A549 (cell line): ENCODE results near the gene TPM2. TPM values are rescaled to one million over a fixed set of nuclear protein-coding genes. Genes with fewer than 3 reads are reported as not detected.
A peak's percentile ranks its signal among the peaks of the same experiment; 100 is the strongest.

Source experiments
- ATAC-seq, 2 experiments: fragments of 200-7000 bp in 1 of 2; fragments of >200 bp in 1 of 2; cut with Nextera tagmentation in 1 of 2; cut with Tn5 transposase in 1 of 2; 3 replicates each; pipeline versions ENCODE4 v1.8.0 to v1.9.1; 2018 to 2020; ENCODE audit warnings: mild to moderate bottlenecking in 1 of 2, moderate library complexity in 1 of 2
- CTCF ChIA-PET: fragments of 300-600 bp; sonication (Branson Sonifier 250); formaldehyde crosslinking; extraction: SDS; loops from one replicate; lab custom pipeline; 2021; ENCODE audit warnings: antibody characterized with exemption, inconsistent platforms; lab: Yijun Ruan, JAX
- POLR2A ChIA-PET: fragments of 350-600 bp; formaldehyde crosslinking; extraction: SDS; loops from one replicate; lab custom pipeline; 2021; ENCODE audit warnings: antibody characterized with exemption, inconsistent platforms; lab: Yijun Ruan, JAX
- DNase-seq, 2 experiments: peaks; one replicate each; pipeline versions ENCODE4 v3.0.0 to v3.0.0-alpha.2; 2011 to 2016; ENCODE audit warnings: low read depth in 1 of 2, low spot score in 1 of 2
- FAIRE-seq: peaks from 2 replicates; lab custom pipeline; 2011; peaks lifted over from hg19 to GRCh38; lab: Jason Lieb, UNC
- H3K27ac ChIP-seq, 2 experiments: fragments of >200 bp; sonication (Bioruptor Twin); formaldehyde crosslinking; 3 replicates each; pipeline ENCODE4 v1.5.1; 2016 to 2017
- H3K4me1 ChIP-seq: fragments of >200 bp; sonication (Bioruptor Twin); formaldehyde crosslinking; 3 replicates; pipeline ENCODE4 v1.6.1; 2016
- H3K4me2 ChIP-seq: fragments of >200 bp; sonication (Bioruptor Twin); formaldehyde crosslinking; 3 replicates; pipeline ENCODE4 v1.6.1; 2016
- H3K4me3 ChIP-seq: fragments of >200 bp; sonication (Bioruptor Twin); formaldehyde crosslinking; 3 replicates; pipeline ENCODE4 v1.5.1; 2016
- H3K9me3 ChIP-seq: fragments of >200 bp; sonication (Bioruptor Twin); formaldehyde crosslinking; 3 replicates; pipeline ENCODE4 v1.6.1; 2016
- BHLHE40 ChIP-seq: IDR thresholded peaks from 2 replicates; pipeline ENCODE4 v1.6.1; 2012; ENCODE audit warnings: low read depth, low read length, inconsistent platforms
- CBX2 ChIP-seq: fragments of 200-600 bp; sonication (generic); IDR thresholded peaks from 2 replicates; pipeline ENCODE4 v1.6.1; 2016; ENCODE audit warnings: low read depth, mild to moderate bottlenecking, borderline replicate concordance
- CBX8 ChIP-seq: fragments of 200-600 bp; sonication (generic); IDR thresholded peaks from 2 replicates; pipeline ENCODE4 v1.6.1; 2016
- CEBPB ChIP-seq, 2 experiments: fragments of >200 bp in 1 of 2; sonication (Bioruptor Twin) in 1 of 2; formaldehyde crosslinking in 1 of 2; IDR thresholded peaks; 2 replicates each; pipeline ENCODE4 v1.6.1; 2012 to 2016
- CTCF ChIP-seq: fragments of >200 bp; sonication (Bioruptor Twin); formaldehyde crosslinking; IDR thresholded peaks from 3 replicates; pipeline ENCODE4 v1.5.1; 2016
- E2F6 ChIP-seq: IDR thresholded peaks from 2 replicates; pipeline ENCODE4 v1.6.1; 2012; ENCODE audit warnings: low read depth, borderline replicate concordance
- EHMT2 ChIP-seq: fragments of 200-600 bp; sonication (generic); IDR thresholded peaks from 2 replicates; pipeline ENCODE4 v1.6.1; 2016; ENCODE audit warnings: antibody characterized with exemption, low read depth, mild to moderate bottlenecking, moderate library complexity
- ELK1 ChIP-seq: fragments of 150-350 bp; IDR thresholded peaks from 2 replicates; pipeline ENCODE4 v1.6.1; 2014; ENCODE audit warnings: low read depth, mild to moderate bottlenecking, low read length
- EP300 ChIP-seq, 2 experiments: fragments of >200 bp; sonication (Bioruptor Twin); formaldehyde crosslinking; IDR thresholded peaks; 2 replicates in 1 of 2; 3 replicates in 1 of 2; pipeline ENCODE4 v1.6.1; 2016 to 2017
- FOSB ChIP-seq: fragments of 250-450 bp; sonication (Bioruptor Pico); IDR thresholded peaks from 2 replicates; pipeline ENCODE4 v1.5.0; 2020; ENCODE audit warnings: mild to moderate bottlenecking, moderate library complexity
- FOXS1 ChIP-seq: fragments of 250-450 bp; sonication (Bioruptor Pico); IDR thresholded peaks from 2 replicates; pipeline ENCODE4 v1.5.0; 2020; ENCODE audit warnings: mild to moderate bottlenecking, moderate library complexity
- GATA3 ChIP-seq: IDR thresholded peaks from 2 replicates; pipeline ENCODE4 v1.6.1; 2012; ENCODE audit warnings: borderline replicate concordance
- HDAC2 ChIP-seq: fragments of 200-600 bp; sonication (generic); IDR thresholded peaks from 2 replicates; pipeline ENCODE4 v1.6.1; 2016
- HOXA7 ChIP-seq: fragments of 250-450 bp; sonication (Bioruptor Pico); IDR thresholded peaks from 2 replicates; pipeline ENCODE4 v1.5.0; 2020; ENCODE audit warnings: mild to moderate bottlenecking, moderate library complexity
- HOXB5 ChIP-seq: fragments of 250-450 bp; sonication (Bioruptor Pico); IDR thresholded peaks from 2 replicates; pipeline ENCODE4 v1.5.0; 2020; ENCODE audit warnings: mild to moderate bottlenecking, moderate library complexity
- JUN ChIP-seq, 2 experiments: fragments of >200 bp; sonication (Bioruptor Twin); formaldehyde crosslinking; IDR thresholded peaks; 2 replicates in 1 of 2; 3 replicates in 1 of 2; pipeline ENCODE4 v1.6.1; 2016 to 2017
- KDM1A ChIP-seq: fragments of 200-600 bp; sonication (generic); IDR thresholded peaks from 2 replicates; pipeline ENCODE4 v1.6.1; 2016; ENCODE audit warnings: low read depth, mild to moderate bottlenecking
- MAZ ChIP-seq: fragments of 150-350 bp; IDR thresholded peaks from 2 replicates; pipeline ENCODE4 v1.6.1; 2014; ENCODE audit warnings: antibody characterized with exemption, low read depth, low read length, borderline replicate concordance
- MYC ChIP-seq: IDR thresholded peaks from 2 replicates; pipeline ENCODE4 v1.6.1; 2012; ENCODE audit warnings: mild to moderate bottlenecking, inconsistent platforms, low read length, improper control_type of control experiment, borderline replicate concordance
- NFE2L2 ChIP-seq: fragments of 150-350 bp; conservative IDR thresholded peaks from 2 replicates; pipeline ENCODE4 v1.6.1; 2014; ENCODE audit warnings: low read length
- POLR2AphosphoS2 ChIP-seq: conservative IDR thresholded peaks from 2 replicates; pipeline ENCODE4 v1.6.1; 2012; ENCODE audit warnings: low read length, improper control_type of control experiment, inconsistent platforms
- RCOR1 ChIP-seq: fragments of 150-350 bp; IDR thresholded peaks from 2 replicates; pipeline ENCODE4 v1.6.1; 2014; ENCODE audit warnings: antibody characterized with exemption, low read length, low read depth
- SREBF2 ChIP-seq: fragments of 450-650 bp; IDR thresholded peaks from 2 replicates; pipeline ENCODE4 v1.6.1; 2014; ENCODE audit warnings: mild to moderate bottlenecking, moderate library complexity
- TP53 ChIP-seq: fragments of 250-450 bp; sonication (Bioruptor Pico); IDR thresholded peaks from 2 replicates; pipeline ENCODE4 v1.5.0; 2021; ENCODE audit warnings: mild to moderate bottlenecking, moderate library complexity
- ZC3H11A ChIP-seq: fragments of 450-650 bp; IDR thresholded peaks from 2 replicates; pipeline ENCODE4 v1.6.1; 2014; ENCODE audit warnings: antibody characterized with exemption, mild to moderate bottlenecking
- ZNF302 ChIP-seq: fragments of 250-450 bp; sonication (Bioruptor Pico); IDR thresholded peaks from 2 replicates; pipeline ENCODE4 v1.9.0; 2021; ENCODE audit warnings: inconsistent platforms, mild to moderate bottlenecking, moderate library complexity
- WGBS: methylation state at CpG from one replicate; pipeline ENCODE4 v1.1.6; 2017; ENCODE audit errors: missing lambda C conversion rate; 5-methylcytosine and 5-hydroxymethylcytosine counted together
- polyA plus RNA-seq, 4 experiments: library from polyadenylated mRNA; depleted of rRNA in 3 of 4; stranded (reverse); fragments of >200 nt; fragmentation: RNase III in 1 of 4; extraction: RNeasy Plus Mini Kit Qiagen cat#74134 plus additional on column Dnase treatment in 1 of 4; gene quantifications; 2 replicates in 3 of 4; 3 replicates in 1 of 4; pipeline ENCODE4 v1.2.3, GENCODE V29; 2011 to 2017
- TF ChIP-seq, protein P1 (sequence below): fragments of 250-450 bp; sonication (Bioruptor Pico); IDR thresholded peaks from 2 replicates; pipeline ENCODE4 v1.5.0; 2021; ENCODE audit warnings: mild to moderate bottlenecking, moderate library complexity, borderline replicate concordance

Gene TPM2
- polyA plus RNA-seq, 2 of the 4 experiments (the other 2 are of a cell fraction) = 281 to 956 TPM

DNA sequence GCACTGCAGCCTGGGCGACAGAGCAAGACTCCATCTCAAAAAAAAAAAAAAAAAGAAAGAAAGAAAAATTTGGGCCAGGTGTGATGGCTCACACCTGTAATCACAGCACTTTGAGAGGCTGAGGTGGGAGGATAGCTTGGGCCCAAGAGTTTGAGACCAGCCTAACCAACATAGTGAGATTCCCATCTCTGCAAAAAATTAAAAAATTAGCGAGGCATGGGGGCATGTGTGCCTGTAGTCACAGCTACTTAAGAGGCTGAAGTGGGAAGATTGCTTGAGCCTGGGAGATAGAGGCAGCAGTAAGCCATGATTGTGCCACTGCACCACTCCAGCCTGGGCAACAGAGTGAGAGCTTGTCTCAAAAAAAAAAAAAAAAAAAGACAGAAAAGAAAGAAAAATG, 36.1 kb downstream of the TPM2 start:
- DNase-seq (no peak), FAIRE-seq (no peak), ATAC-seq (no peak)
- no peak overlapping the region for H3K4me3 ChIP-seq
- CTCF ChIA-PET = interaction anchor here (0.9 to 10.6 kb wide), 5 partner anchors 9 to 537 kb away, joined by 3 to 243 read pairs (median 4); partner anchors contain the start of genes CREB3 and TLN1
- H3K9me3 ChIP-seq = no peaks in the 10 kb centered on the region
- H3K4me2 ChIP-seq = no peak overlapping the region; the same call in 2 of the 3 replicates
- 82% methylated on average over 2 of the region's 2 CpGs for WGBS
- POLR2A ChIA-PET = interaction anchor here (0.6 kb wide), 1 partner anchor 53 kb away, joined by 6 read pairs; no protein-coding TSS in a partner anchor
- H3K27ac ChIP-seq = no peak overlapping the region; a peak in 1 of 6 replicates
- TF ChIP-seq FOSB = no peak
- TF ChIP-seq HOXA7 (CRISPR knock-in tag) = no peak
- peaks cover 25% of the 10 kb centered on the region for H3K4me1 ChIP-seq

DNA sequence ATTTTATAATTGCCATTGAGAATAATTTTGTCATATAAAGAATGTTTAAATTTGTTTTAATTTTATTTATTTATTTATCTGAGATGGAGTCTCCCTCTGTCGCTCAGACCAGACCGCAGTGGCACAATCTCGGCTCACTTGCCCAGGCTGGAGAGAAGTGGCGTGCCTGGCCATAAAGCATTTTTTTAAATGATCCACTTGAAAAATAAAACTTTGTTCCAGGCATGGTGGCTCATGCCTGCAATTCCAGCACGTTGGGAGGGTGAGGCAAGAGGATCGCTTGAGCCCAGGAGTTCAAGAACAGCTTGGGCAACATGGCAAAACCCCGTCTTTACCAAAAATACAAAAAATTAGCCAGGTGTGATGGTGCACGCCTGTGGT, 36.9 kb downstream of the TPM2 start:
- Histone ChIP-seq H3K4me1 (peaks cover 25% of the 10 kb centered on the region), H3K9me3 (no peaks in the 10 kb centered on the region), H3K27ac (peak overlapping the region; percentile 32 to 77; a peak in 4 of 6 replicates), H3K4me2 (peak overlapping the region; percentile 73), H3K4me3 (no peak overlapping the region)
- WGBS = 47% methylated on average over 8 of the region's 8 CpGs
- FAIRE-seq = no peak
- CTCF ChIA-PET = interaction anchor here (0.9 to 10.6 kb wide), 4 partner anchors 43 to 536 kb away, joined by 4 to 243 read pairs (median 5); partner anchors contain the start of genes CREB3 and TLN1
- no peak for DNase-seq
- ATAC-seq = no peak
- POLR2A ChIA-PET = interaction anchor here (0.6 kb wide), 1 partner anchor 33 kb away, joined by 3 read pairs; no protein-coding TSS in a partner anchor
- no peak for TF ChIP-seq POLR2AphosphoS2
- no peak for TF ChIP-seq ELK1
- TF ChIP-seq CBX2 = no peak
- TF ChIP-seq HOXB5 = no peak
- TF ChIP-seq, protein P1, sequence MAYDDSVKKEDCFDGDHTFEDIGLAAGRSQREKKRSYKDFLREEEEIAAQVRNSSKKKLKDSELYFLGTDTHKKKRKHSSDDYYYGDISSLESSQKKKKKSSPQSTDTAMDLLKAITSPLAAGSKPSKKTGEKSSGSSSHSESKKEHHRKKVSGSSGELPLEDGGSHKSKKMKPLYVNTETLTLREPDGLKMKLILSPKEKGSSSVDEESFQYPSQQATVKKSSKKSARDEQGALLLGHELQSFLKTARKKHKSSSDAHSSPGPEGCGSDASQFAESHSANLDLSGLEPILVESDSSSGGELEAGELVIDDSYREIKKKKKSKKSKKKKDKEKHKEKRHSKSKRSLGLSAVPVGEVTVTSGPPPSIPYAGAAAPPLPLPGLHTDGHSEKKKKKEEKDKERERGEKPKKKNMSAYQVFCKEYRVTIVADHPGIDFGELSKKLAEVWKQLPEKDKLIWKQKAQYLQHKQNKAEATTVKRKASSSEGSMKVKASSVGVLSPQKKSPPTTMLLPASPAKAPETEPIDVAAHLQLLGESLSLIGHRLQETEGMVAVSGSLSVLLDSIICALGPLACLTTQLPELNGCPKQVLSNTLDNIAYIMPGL = no peak
- no peak for TF ChIP-seq BHLHE40
- no peak for TF ChIP-seq NFE2L2
- TF ChIP-seq E2F6 = no peak
- TF ChIP-seq EHMT2 = no peak
- TF ChIP-seq KDM1A = no peak
- TF ChIP-seq FOXS1 (CRISPR knock-in tag) = no peak
- no peak for TF ChIP-seq MAZ

DNA sequence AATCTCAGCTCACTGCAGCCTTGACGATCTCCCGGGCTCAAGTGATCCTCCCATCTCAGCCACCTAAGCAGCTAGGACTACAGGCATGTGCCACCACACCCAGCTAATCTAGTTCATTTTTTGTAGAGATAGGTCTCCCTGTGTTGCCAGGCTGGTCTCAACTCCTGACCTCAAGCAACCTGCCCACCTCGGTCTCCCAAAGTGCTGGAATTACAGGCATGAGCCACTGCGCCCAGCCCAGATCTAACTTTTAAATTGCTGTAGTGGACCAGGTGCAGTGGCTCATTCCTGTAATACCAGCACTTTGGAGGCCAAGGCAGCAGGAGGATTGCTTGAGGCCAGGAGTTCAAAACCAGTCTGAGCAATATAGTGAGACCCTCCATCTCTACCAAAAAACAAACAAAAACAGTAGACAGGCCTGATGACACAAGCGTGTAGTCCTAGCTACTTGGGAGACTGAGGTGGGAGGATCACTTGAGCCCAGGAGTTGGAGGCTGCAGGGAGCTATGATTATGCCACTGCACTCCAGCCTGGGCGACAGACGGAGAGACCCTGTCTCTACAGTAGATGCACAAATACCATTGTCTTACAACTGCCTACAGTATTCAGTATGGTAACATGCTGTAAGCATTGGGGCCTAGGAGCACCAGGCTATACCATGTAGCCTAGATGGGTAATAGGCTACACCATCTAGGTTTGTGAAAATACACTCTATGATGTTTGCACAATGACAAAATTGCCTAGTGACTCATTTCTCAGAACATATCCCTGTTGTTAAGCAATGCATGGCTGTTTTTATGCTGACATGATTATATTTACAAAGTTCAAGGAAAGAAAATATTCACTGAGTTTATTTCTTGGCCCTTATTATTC, 37.5 kb downstream of the TPM2 start:
- POLR2A ChIA-PET = interaction anchor here (0.6 kb wide), 2 partner anchors 32 to 48 kb away, joined by 3 read pairs; no protein-coding TSS in a partner anchor
- FAIRE-seq = no peak
- TF ChIP-seq EP300 (IDR thresholded peaks at IDR 0.05) (no peak), CTCF (no peak), SREBF2 (no peak), MYC (no peak), JUN (IDR thresholded peaks at IDR 0.05) (no peak), POLR2AphosphoS2 (no peak), RCOR1 (no peak), GATA3 (no peak), ZNF302 (CRISPR knock-in tag) (no peak), E2F6 (no peak), TP53 (CRISPR knock-in tag) (no peak), CEBPB (IDR thresholded peaks at IDR 0.05) (peak; percentile 94), CBX8 (no peak), ZC3H11A (no peak), EHMT2 (no peak), BHLHE40 (no peak), HDAC2 (no peak)

More for the DNA sequence above, 37.5 kb downstream of the TPM2 start:
- peak in 1 of 2 experiments; percentile 75 for DNase-seq
- peak overlapping the region; percentile 45 to 65; a peak in 5 of 6 replicates for H3K27ac ChIP-seq
- ATAC-seq = peak; percentile 53 to 65; a peak in 5 of 6 replicates
- CTCF ChIA-PET = interaction anchor here (0.9 to 1.0 kb wide), 2 partner anchors 43 to 87 kb away, joined by 4 to 6 read pairs; no protein-coding TSS in a partner anchor
- H3K4me3 ChIP-seq = no peak overlapping the region
- H3K4me2 ChIP-seq = peak overlapping the region; percentile 73
- H3K9me3 ChIP-seq = no peaks in the 10 kb centered on the region
- 63% methylated on average over 7 of the region's 7 CpGs for WGBS
- H3K4me1 ChIP-seq = peaks cover 28% of the 10 kb centered on the region
